HEK293 (cell line): ENCODE data around the gene TENT4A.

Experiments
- CTCF ChIP-seq: fragments of 450-650 bp; formaldehyde crosslinking; IDR thresholded peaks from 2 replicates; pipeline ENCODE4 v1.5.1; 2016; ENCODE audit warnings: missing biosample characterization, missing genetic modification characterization
- HOXC10 ChIP-seq: sonication (generic); formaldehyde crosslinking; IDR thresholded peaks from 2 replicates; pipeline ENCODE4 v1.8.1; 2023; ENCODE audit warnings: mild to moderate bottlenecking, missing genetic modification reagents
- ZNF704 ChIP-seq: fragments of 450-650 bp; formaldehyde crosslinking; IDR thresholded peaks from 2 replicates; pipeline ENCODE4 v1.5.1; 2016; ENCODE audit warnings: missing biosample characterization, missing genetic modification characterization
- ZNF791 ChIP-seq: fragments of 450-650 bp; formaldehyde crosslinking; IDR thresholded peaks from 2 replicates; pipeline ENCODE4 v1.5.1; 2016; ENCODE audit warnings: missing biosample characterization, missing genetic modification characterization

GRCh38 chr5:6762116-6762515 is 48.9 kb downstream of the TENT4A start:
- TF ChIP-seq CTCF (tag by site-specific recombination) (no peak), ZNF704 (tag by site-specific recombination) (no peak), HOXC10 (CRISPR knock-in tag) (no peak), ZNF791 (tag by site-specific recombination) (no peak)
